CD14-positive monocyte (primary cell): Measurements from ENCODE around the gene HNRNPF. TPM values are rescaled to one million over a fixed set of nuclear protein-coding genes. Genes with fewer than 3 reads are reported as not detected.

ENCODE experiments used
- DNase-seq, 3 donors: peaks; one replicate each; pipeline ENCODE4 v3.0.0-alpha.2; 2011 to 2022
- H2AFZ ChIP-seq: 2 replicates; pipeline ENCODE4 v1.6.0; 2012; ENCODE audit warnings: mild to moderate bottlenecking, low read depth, low read length, inconsistent platforms; ENCODE audit not compliant: insufficient read depth, poor library complexity, severe bottlenecking
- H3K27ac ChIP-seq, 2 donors: 1 replicate in 1 of 2; 2 replicates in 1 of 2; pipeline ENCODE4 v1.5.1; 2012 to 2013; ENCODE audit warnings: low read length in 2 of 2, control low read depth in 1 of 2, inconsistent platforms in 1 of 2, low read depth in 1 of 2, mild to moderate bottlenecking in 1 of 2
- H3K27me3 ChIP-seq, 2 donors: one replicate each; pipeline versions ENCODE4 v1.6.0 to v1.6.1; 2011 to 2013; ENCODE audit warnings: low read length in 2 of 2; ENCODE audit not compliant: control insufficient read depth in 2 of 2, insufficient read depth in 2 of 2
- H3K36me3 ChIP-seq, 2 donors: replicated peaks in 1 of 2; 1 replicate in 1 of 2; 2 replicates in 1 of 2; pipeline versions ENCODE4 v1.5.1 to v1.6.1; 2012 to 2013; ENCODE audit warnings: low read length in 2 of 2, control low read depth in 1 of 2, inconsistent platforms in 1 of 2, mild to moderate bottlenecking in 1 of 2; ENCODE audit not compliant: insufficient read depth in 2 of 2, control insufficient read depth in 1 of 2
- H3K4me1 ChIP-seq, 2 donors: 1 replicate in 1 of 2; 2 replicates in 1 of 2; pipeline versions ENCODE4 v1.5.1 to v1.6.1; 2012 to 2013; ENCODE audit warnings: low read length in 2 of 2, control low read depth in 1 of 2, inconsistent platforms in 1 of 2, mild to moderate bottlenecking in 1 of 2, moderate library complexity in 1 of 2; ENCODE audit not compliant: insufficient read depth in 2 of 2, control insufficient read depth in 1 of 2
- H3K4me2 ChIP-seq: replicated peaks from 2 replicates; pipeline ENCODE3; 2012; ENCODE audit warnings: low read length, moderate library complexity, mild to moderate bottlenecking; ENCODE audit not compliant: poor library complexity, severe bottlenecking; ENCODE audit errors: extremely low read depth
- H3K4me3 ChIP-seq, 3 experiments: fragments of 200-600 bp in 1 of 3; sonication (generic) in 1 of 3; replicated peaks in 1 of 3; 1 replicate in 2 of 3; 2 replicates in 1 of 3; pipeline ENCODE4 v1.5.1; 2011 to 2013; ENCODE audit warnings: low read length in 3 of 3, mild to moderate bottlenecking in 3 of 3, control low read depth in 2 of 3, low read depth in 2 of 3, inconsistent platforms in 1 of 3, moderate library complexity in 1 of 3
- H3K79me2 ChIP-seq: 2 replicates; pipeline ENCODE4 v1.6.0; 2012; ENCODE audit warnings: mild to moderate bottlenecking, control low read depth, inconsistent platforms, low read length, moderate library complexity; ENCODE audit not compliant: insufficient read depth
- H3K9ac ChIP-seq: 2 replicates; pipeline ENCODE4 v1.6.0; 2017; ENCODE audit warnings: low read length, mild to moderate bottlenecking; ENCODE audit not compliant: insufficient read depth, poor library complexity, severe bottlenecking
- H3K9me3 ChIP-seq, 2 donors: replicated peaks in 1 of 2; 1 replicate in 1 of 2; 2 replicates in 1 of 2; pipeline versions ENCODE4 v1.5.1 to v1.6.1; 2012 to 2013; ENCODE audit warnings: low read length in 2 of 2, control low read depth in 1 of 2; ENCODE audit not compliant: control insufficient read depth in 1 of 2, insufficient read depth in 1 of 2
- H4K20me1 ChIP-seq: 2 replicates; pipeline ENCODE4 v1.6.0; 2012; ENCODE audit warnings: mild to moderate bottlenecking, low read length, control low read depth, moderate library complexity; ENCODE audit not compliant: insufficient read depth
- H3K27ac Mint-ChIP-seq, 7 donors: one replicate each; pipeline ENCODE4 v1.8.0; 2020; ENCODE audit warnings: mild to moderate bottlenecking in 7 of 7, mixed read lengths in 7 of 7, moderate library complexity in 6 of 7, inconsistent platforms in 2 of 7
- H3K27me3 Mint-ChIP-seq, 3 donors: one replicate each; pipeline ENCODE4 v1.8.0; 2021 to 2022; ENCODE audit warnings: low read depth in 3 of 3, mild to moderate bottlenecking in 3 of 3, mixed read lengths in 3 of 3, moderate library complexity in 3 of 3, inconsistent platforms in 1 of 3
- H3K36me3 Mint-ChIP-seq, 2 donors: one replicate each; pipeline ENCODE4 v1.8.0; 2020; ENCODE audit warnings: mixed read lengths in 2 of 2, inconsistent platforms in 1 of 2, mild to moderate bottlenecking in 1 of 2
- H3K4me1 Mint-ChIP-seq: one replicate; pipeline ENCODE4 v1.8.0; 2020; ENCODE audit warnings: mild to moderate bottlenecking, mixed read lengths
- H3K4me3 Mint-ChIP-seq, 2 donors: one replicate each; pipeline ENCODE4 v1.8.0; 2020; ENCODE audit warnings: mild to moderate bottlenecking in 2 of 2, mixed read lengths in 2 of 2, moderate library complexity in 1 of 2
- H3K9me3 Mint-ChIP-seq, 7 donors: one replicate each; pipeline ENCODE4 v1.8.0; 2020 to 2022; ENCODE audit warnings: mixed read lengths in 7 of 7, mild to moderate bottlenecking in 6 of 7, moderate library complexity in 6 of 7, inconsistent platforms in 2 of 7
- CTCF ChIP-seq: fragments of 200-600 bp; IDR thresholded peaks from one replicate; pipeline ENCODE4 v1.8.0; 2022; ENCODE audit warnings: antibody characterized with exemption, mild to moderate bottlenecking
- WGBS: methylation state at CpG from one replicate; pipeline ENCODE4 v1.1.5; 2013; ENCODE audit warnings: missing lambda C conversion rate; ENCODE audit not compliant: insufficient coverage; 5-methylcytosine and 5-hydroxymethylcytosine counted together
- intact Hi-C, 2 donors: fragments of 100-400 bp; cut with micrococcal nuclease; formaldehyde crosslinking; loops; one replicate each; pipeline versions ENCODE4 v1.15.0 to v1.15.1; 2023
- polyA plus RNA-seq, 3 donors: library from polyadenylated mRNA; depleted of rRNA in 1 of 3; unstranded in 2 of 3; stranded (reverse) in 1 of 3; fragments of 300-500 nt in 2 of 3; fragments of >200 nt in 1 of 3; fragmentation: Illumina TruSeq in 2 of 3; gene quantifications; 1 replicate in 2 of 3; 2 replicates in 1 of 3; pipeline ENCODE4 v1.2.3, GENCODE V29; 2012 to 2021

Gene HNRNPF
- polyA plus RNA-seq, 3 donors, result 115 to 189 (median 188) TPM

GRCh38 chr10:43374194-43374593, 34.8 kb downstream of the HNRNPF start:
- Histone ChIP-seq H3K9me3 (no peaks in the 10 kb centered on the region), H3K4me1 (no peaks in the 10 kb centered on the region), H3K36me3 (no peaks in the 10 kb centered on the region), H3K4me3 (no peak overlapping the region), H3K27ac (no peak overlapping the region), H3K4me2 (no peak overlapping the region), H2AFZ (no peak overlapping the region), H4K20me1 (no peaks in the 10 kb centered on the region), H3K27me3 (no peaks in the 10 kb centered on the region), H3K9ac (no peak overlapping the region), H3K79me2 (no peaks in the 10 kb centered on the region)
- H3K9me3 Mint-ChIP-seq, result peaks cover 0 to 5% (median 0%) of the 10 kb centered on the region in 7 donors
- peak overlapping the region in 1 of 7 donors; percentile 55 for H3K27ac Mint-ChIP-seq
- peaks cover 3 to 5% (median 4%) of the 10 kb centered on the region in 3 donors for H3K27me3 Mint-ChIP-seq
- intact Hi-C loops, result no loop called here
- no peaks in the 10 kb centered on the region for H3K36me3 Mint-ChIP-seq
- WGBS, result 88% methylated on average over 2 of the region's 3 CpGs
- no peaks in the 10 kb centered on the region for H3K4me1 Mint-ChIP-seq
- H3K4me3 Mint-ChIP-seq, result no peak overlapping the region
- DNase-seq, result no peak
- no peak for TF ChIP-seq CTCF

GRCh38 chr10:43373461-43373860, 35.5 kb downstream of the HNRNPF start:
- Mint-ChIP-seq H3K9me3 (peaks cover 0 to 5% (median 0%) of the 10 kb centered on the region in 7 donors), H3K4me1 (no peaks in the 10 kb centered on the region), H3K4me3 (no peak overlapping the region), H3K27ac (no peak overlapping the region), H3K36me3 (no peaks in the 10 kb centered on the region), H3K27me3 (peaks cover 3 to 5% (median 4%) of the 10 kb centered on the region in 3 donors)
- no peaks in the 10 kb centered on the region for H3K4me1 ChIP-seq
- H2AFZ ChIP-seq, result no peak overlapping the region
- H4K20me1 ChIP-seq, result no peaks in the 10 kb centered on the region
- TF ChIP-seq CTCF, result no peak
- no peak overlapping the region for H3K9ac ChIP-seq
- H3K79me2 ChIP-seq, result no peaks in the 10 kb centered on the region
- no peak overlapping the region for H3K4me2 ChIP-seq
- H3K4me3 ChIP-seq, result no peak overlapping the region
- no peaks in the 10 kb centered on the region for H3K9me3 ChIP-seq
- WGBS, result 84% methylated on average over 4 of the region's 5 CpGs
- intact Hi-C loops, result no loop called here
- no peaks in the 10 kb centered on the region for H3K27me3 ChIP-seq
- no peak overlapping the region for H3K27ac ChIP-seq
- no peak for DNase-seq
- no peaks in the 10 kb centered on the region for H3K36me3 ChIP-seq
